Kidney epithelial cell (primary cell): ENCODE results near the gene PCMTD2. TPM values are rescaled to one million over a fixed set of nuclear protein-coding genes. Genes with fewer than 3 reads are reported as not detected.

Experiments used
- DNase-seq: peaks from one replicate; pipeline ENCODE4 v3.0.0-alpha.2; 2010; ENCODE audit warnings: low read depth
- H3K27me3 ChIP-seq: 2 replicates; pipeline ENCODE4 v1.6.0; 2011; ENCODE audit warnings: low read length; ENCODE audit not compliant: control insufficient read depth, insufficient read depth
- H3K36me3 ChIP-seq: 2 replicates; pipeline ENCODE4 v1.5.1; 2011; ENCODE audit warnings: low read length; ENCODE audit not compliant: control insufficient read depth, insufficient read depth
- H3K4me3 ChIP-seq: 2 replicates; pipeline ENCODE4 v1.5.1; 2011; ENCODE audit warnings: low read depth, mild to moderate bottlenecking, control low read depth, low read length
- CTCF ChIP-seq: IDR thresholded peaks from 2 replicates; pipeline ENCODE4 v1.5.1; 2011; ENCODE audit warnings: mild to moderate bottlenecking, moderate library complexity, low read length, control low read depth, inconsistent platforms; ENCODE audit not compliant: insufficient read depth, poor library complexity, severe bottlenecking
- total RNA-seq: library from RNA; depleted of rRNA; stranded (reverse); fragments of >200 nt; gene quantifications from 2 replicates; pipeline ENCODE4 v1.2.3, GENCODE V29; 2015

The PCMTD2 gene
- total RNA-seq, result 37.9 and 53.8 TPM in 2 replicates

- H3K27me3 ChIP-seq, result no peaks in the 10 kb centered on the region
- no peak for TF ChIP-seq CTCF
- H3K4me3 ChIP-seq, result peak within 1 kb of the TSS; percentile 58
- no peaks in the 10 kb centered on the region for H3K36me3 ChIP-seq
- DNase-seq, result no peak
These were observed at the start of gene PCMTD2 for GRCh38 chr20:64255361-64256281. PCMTD2 (plus strand) TSS chr20:64255748; CDS start chr20:64259966, 4,218 bp downstream.

- Histone ChIP-seq H3K27me3 (peaks cover 14% of the 10 kb centered on the region), H3K36me3 (no peaks in the 10 kb centered on the region), H3K4me3 (no peak overlapping the region)
- no peak for DNase-seq
- no peak for TF ChIP-seq CTCF
These were observed 48.9 kb upstream of the PCMTD2 start for GRCh38 chr20:64206614-64207013.

GRCh38 chr20:64207641-64208590 is 47.6 kb upstream of the PCMTD2 start:
- H3K4me3 ChIP-seq, result no peak overlapping the region
- no peak for DNase-seq
- H3K27me3 ChIP-seq, result peaks cover 20% of the 10 kb centered on the region
- no peak for TF ChIP-seq CTCF
- H3K36me3 ChIP-seq, result no peaks in the 10 kb centered on the region

GRCh38 chr20:64209148-64209547 is 46.4 kb upstream of the PCMTD2 start:
- peaks cover 29% of the 10 kb centered on the region for H3K27me3 ChIP-seq
- H3K36me3 ChIP-seq, result no peaks in the 10 kb centered on the region
- H3K4me3 ChIP-seq, result no peak overlapping the region
- DNase-seq, result no peak
- TF ChIP-seq CTCF, result no peak

GRCh38 chr20:64210656-64211369 is 44.7 kb upstream of the PCMTD2 start:
- H3K36me3 ChIP-seq, result no peaks in the 10 kb centered on the region

More at GRCh38 chr20:64210656-64211369, 44.7 kb upstream of the PCMTD2 start:
- peaks cover 29% of the 10 kb centered on the region for H3K27me3 ChIP-seq
- H3K4me3 ChIP-seq, result no peak overlapping the region
- no peak for DNase-seq
- no peak for TF ChIP-seq CTCF
